GM12865 (cell line): ENCODE measurements around the gene WDR45.
"Not testable (repeated sequence)": the region's sequence is repeated elsewhere in the genome, so short reads cannot be mapped to it uniquely, and the experiment has no call there.

Source experiments
- DNase-seq: peaks from one replicate; pipeline ENCODE4 v3.0.0; 2010; ENCODE audit warnings: low read depth
- H3K4me3 ChIP-seq: 2 replicates; pipeline ENCODE4 v1.5.1; 2011; ENCODE audit warnings: mild to moderate bottlenecking, low read depth, low read length, control low read depth
- CTCF ChIP-seq: IDR thresholded peaks from 2 replicates; pipeline ENCODE4 v1.5.1; 2011; ENCODE audit warnings: low read length, control low read depth, low read depth, inconsistent platforms; ENCODE audit not compliant: insufficient read depth; ENCODE audit errors: missing control alignments

Gene WDR45

DNA sequence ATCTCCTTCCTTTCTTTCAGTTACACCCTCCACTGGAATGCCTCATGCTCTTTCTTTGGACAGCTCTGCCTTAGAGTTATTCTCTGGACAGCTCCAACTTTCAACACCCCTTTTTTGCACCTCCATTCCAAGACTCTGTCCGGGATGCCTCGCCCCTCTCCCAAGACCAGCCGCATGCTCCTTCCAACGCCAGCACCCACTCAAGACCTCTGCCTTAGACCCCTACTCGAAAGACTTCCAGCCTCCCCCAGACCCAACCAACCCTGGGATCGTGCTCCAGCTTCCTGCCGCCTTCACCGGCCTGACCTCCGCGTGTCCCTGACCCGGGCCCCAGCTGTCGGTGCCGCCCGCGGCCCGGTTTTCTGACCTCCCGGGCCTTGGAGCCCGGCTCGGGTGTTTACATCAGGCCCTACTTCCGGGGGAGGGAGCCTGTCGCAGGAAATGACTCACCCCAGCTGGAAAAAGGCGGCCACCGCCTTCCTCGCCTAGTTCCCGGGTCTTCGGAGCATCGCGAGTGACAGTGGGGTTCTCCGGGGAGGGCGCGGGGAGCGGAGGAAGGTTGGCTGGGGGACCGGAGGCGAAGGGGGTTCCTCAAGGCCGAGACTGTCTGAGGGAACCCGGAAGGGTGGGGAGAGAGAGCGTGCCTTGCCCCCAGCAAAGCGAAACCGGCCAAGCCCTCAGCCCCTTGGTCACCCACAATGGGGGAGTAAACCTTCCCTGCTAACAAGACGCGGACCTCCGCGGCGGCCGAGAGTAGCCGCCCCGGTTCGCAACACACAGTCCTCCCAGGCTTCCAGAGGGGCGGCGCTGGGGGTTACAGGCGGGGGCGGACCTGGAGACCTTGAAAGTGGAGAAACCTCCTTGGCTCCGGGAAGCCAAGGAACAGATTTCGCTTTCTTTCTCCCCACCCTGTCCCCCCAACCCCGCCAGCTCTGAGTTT is at the start of gene WDR45:
Gene WDR45 (minus strand): TSS at position 399 of the 940 bp plus-strand sequence. CDS start 1,792 bp downstream, outside the sequence.
- peak; percentile 80 for DNase-seq
- H3K4me3 ChIP-seq, result peak within 1 kb of the TSS; percentile 77
- TF ChIP-seq CTCF, result no peak

DNA sequence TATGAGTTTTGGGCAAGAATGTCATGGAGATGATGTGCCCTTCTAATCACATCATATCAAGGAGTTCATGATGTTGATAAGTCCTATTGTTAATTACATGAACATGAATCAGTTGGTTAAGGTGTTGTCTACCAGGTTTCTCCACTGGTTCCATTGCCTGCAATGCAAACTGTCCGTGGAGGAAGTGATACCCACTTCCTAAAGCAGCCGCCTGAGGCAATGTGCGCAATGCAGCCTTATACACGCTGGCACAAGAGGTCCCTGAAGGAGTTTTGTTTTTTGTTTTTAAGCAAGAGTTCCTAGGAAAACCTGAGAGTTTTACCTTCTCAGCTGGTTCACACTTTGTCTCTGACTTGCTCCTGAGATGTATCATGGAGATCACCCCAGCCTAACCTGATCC is 49.7 kb upstream of the WDR45 start:
- no peak overlapping the region for H3K4me3 ChIP-seq
- DNase-seq, result no peak
- TF ChIP-seq CTCF, result no peak

- H3K4me3 ChIP-seq, DNase-seq: not testable (repeated sequence)
Measured at GRCh38 chrX:49127742-49128258, 48.1 kb upstream of the WDR45 start.

DNA sequence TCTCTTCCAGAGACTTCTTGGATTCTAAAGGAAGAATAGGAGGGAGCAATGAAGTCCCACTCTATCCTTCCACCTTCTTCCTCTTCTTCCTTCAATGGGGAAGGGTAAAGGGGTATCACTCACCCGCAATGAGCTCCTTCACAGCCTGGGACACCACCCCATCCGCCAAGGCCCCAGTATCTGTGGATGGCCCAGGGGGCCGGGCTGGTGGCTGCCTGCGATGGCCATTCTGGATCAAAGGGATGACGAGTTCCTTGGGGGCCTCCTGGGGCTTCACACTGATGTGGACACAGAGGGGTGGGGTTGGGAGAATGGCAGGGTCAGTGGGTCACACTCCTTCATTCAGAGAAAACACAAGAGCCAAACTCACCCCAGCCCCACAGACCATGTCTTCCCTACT is 42.8 kb upstream of the WDR45 start:
- no peak for TF ChIP-seq CTCF
- peak overlapping the region; percentile 91 for H3K4me3 ChIP-seq
- DNase-seq, result no peak

DNA sequence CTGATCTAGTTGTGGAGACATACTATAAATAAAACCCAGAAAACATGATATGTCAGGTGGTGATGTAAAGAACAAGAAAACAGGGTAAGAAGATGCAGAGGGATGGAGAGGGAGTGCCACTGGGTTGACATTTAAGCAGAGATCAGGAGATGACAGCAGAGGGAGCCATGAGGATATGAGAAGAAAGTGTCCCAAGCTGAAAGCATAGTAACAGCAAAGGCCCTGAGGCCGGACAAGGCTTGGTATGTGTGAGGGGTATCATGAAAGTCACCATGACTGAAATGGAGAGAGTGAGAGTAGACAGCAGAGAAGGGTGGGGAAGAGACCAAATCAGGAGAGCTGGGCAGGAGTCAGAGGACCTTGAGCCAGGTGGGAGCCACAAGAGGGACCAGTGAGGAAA is 40.4 kb upstream of the WDR45 start:
- H3K4me3 ChIP-seq, result no peak overlapping the region
- TF ChIP-seq CTCF, result no peak
- no peak for DNase-seq

DNA sequence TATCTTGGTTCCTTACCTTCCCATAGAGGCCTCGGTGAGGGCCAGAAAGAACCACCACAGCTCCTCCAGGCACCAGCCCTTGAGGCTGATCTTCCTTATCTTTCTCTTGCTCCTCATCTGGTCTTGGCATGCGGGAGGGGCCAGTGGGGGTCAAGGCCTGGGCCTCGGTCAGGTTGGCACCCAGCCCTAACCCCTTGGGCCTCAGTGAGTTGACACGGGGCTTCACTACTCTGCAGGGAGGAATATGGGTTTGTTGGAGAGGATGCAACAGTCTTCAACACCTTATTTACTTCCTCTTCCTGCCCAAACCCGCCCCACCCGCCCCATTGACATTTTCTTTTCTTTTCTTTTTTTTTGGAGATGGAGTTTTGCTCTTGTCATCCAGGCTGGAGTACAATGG is 37.9 kb upstream of the WDR45 start:
- DNase-seq, result no peak
- TF ChIP-seq CTCF, result no peak

GRCh38 chrX:49116716-49117115 is 37.0 kb upstream of the WDR45 start:
- no peak for DNase-seq

More for the DNA sequence above, 37.9 kb upstream of the WDR45 start:
- H3K4me3 ChIP-seq, result no peak overlapping the region

More at GRCh38 chrX:49116716-49117115, 37.0 kb upstream of the WDR45 start:
- H3K4me3 ChIP-seq, result no peak overlapping the region
- TF ChIP-seq CTCF, result no peak
